ENCODE data around the gene NUBP2.

The NUBP2 gene

GRCh38 chr16:1812732-1813163, 30.0 kb downstream of the NUBP2 start (continued):
- TF ChIP-seq ZNF148 (tag by site-specific recombination; IDR thresholded peaks at IDR 0.05; ENCODE audit: borderline replicate concordance) (no peak), ZNF19 (tag by site-specific recombination; IDR thresholded peaks at IDR 0.05; ENCODE audit: low read depth) (no peak), ZNF629 (tag by site-specific recombination; IDR thresholded peaks at IDR 0.05) (no peak), ZNF830 (tag by site-specific recombination; IDR thresholded peaks at IDR 0.05; ENCODE audit: low read depth) (no peak), PRDM2 (tag by site-specific recombination; IDR thresholded peaks at IDR 0.05; ENCODE audit: borderline replicate concordance) (no peak), ZNF175 (tag by site-specific recombination; IDR thresholded peaks at IDR 0.05) (no peak), ZNF18 (tag by site-specific recombination; IDR thresholded peaks at IDR 0.05) (peak; percentile 43; the same call in 1 of the 2 replicates), ZNF660 (tag by site-specific recombination; IDR thresholded peaks at IDR 0.05) (no peak), ZBTB17 (tag by site-specific recombination; IDR thresholded peaks at IDR 0.05) (no peak), ZNF549 (tag by site-specific recombination; IDR thresholded peaks at IDR 0.05) (no peak), KLF16 (tag by site-specific recombination; IDR thresholded peaks at IDR 0.05) (peak; percentile 62; the same call in 1 of the 2 replicates), ZNF530 (tag by site-specific recombination; IDR thresholded peaks at IDR 0.05; ENCODE audit: low read depth) (no peak), RBAK (tag by site-specific recombination; IDR thresholded peaks at IDR 0.05) (no peak), ZNF398 (tag by site-specific recombination; IDR thresholded peaks at IDR 0.05) (no peak), ZNF639 (tag by site-specific recombination; IDR thresholded peaks at IDR 0.05) (no peak), EGR2 (tag by site-specific recombination; IDR thresholded peaks at IDR 0.05; ENCODE audit: low read depth) (peak; percentile 96), OVOL3 (tag by site-specific recombination; IDR thresholded peaks at IDR 0.05) (no peak), ZNF112 (tag by site-specific recombination; IDR thresholded peaks at IDR 0.05) (no peak), PBX3 (CRISPR knock-in tag; IDR thresholded peaks at IDR 0.05) (no peak), ZNF37A (tag by site-specific recombination; IDR thresholded peaks at IDR 0.05) (no peak), ZNF48 (tag by site-specific recombination; IDR thresholded peaks at IDR 0.05) (no peak), ZNF350 (tag by site-specific recombination; IDR thresholded peaks at IDR 0.05) (no peak), ZNF548 (tag by site-specific recombination; IDR thresholded peaks at IDR 0.05) (no peak), ZNF747 (tag by site-specific recombination; IDR thresholded peaks at IDR 0.05) (no peak), ZNF10 (tag by site-specific recombination; IDR thresholded peaks at IDR 0.05) (no peak)

Data from HEK293 (cell line).